Right lobe of liver (tissue), 4 donors: ENCODE measurements around the gene EXOC7.

Experiments
- POLR2A ChIP-seq: fragments of 450-650 bp; IDR thresholded peaks from one replicate; pipeline ENCODE4 v1.6.1; 2017; ENCODE audit warnings: antibody characterized with exemption, mild to moderate bottlenecking
- TF ChIP-seq, protein P1 (sequence below), 4 donors: fragments of 200-600 bp in 3 of 4; fragments of 450-650 bp in 1 of 4; IDR thresholded peaks; one replicate each; pipeline versions ENCODE4 v1.5.1 to v1.8.0; 2016 to 2022; ENCODE audit warnings: antibody characterized with exemption in 4 of 4, mild to moderate bottlenecking in 2 of 4
- donor health status: DM: no; HTN: no; CAD: no.
- donor health status: DM: no; HTN: no; CAD: no.
- donor health status: DM: no; HTN: yes; CAD: no.

- TF ChIP-seq, protein P1, sequence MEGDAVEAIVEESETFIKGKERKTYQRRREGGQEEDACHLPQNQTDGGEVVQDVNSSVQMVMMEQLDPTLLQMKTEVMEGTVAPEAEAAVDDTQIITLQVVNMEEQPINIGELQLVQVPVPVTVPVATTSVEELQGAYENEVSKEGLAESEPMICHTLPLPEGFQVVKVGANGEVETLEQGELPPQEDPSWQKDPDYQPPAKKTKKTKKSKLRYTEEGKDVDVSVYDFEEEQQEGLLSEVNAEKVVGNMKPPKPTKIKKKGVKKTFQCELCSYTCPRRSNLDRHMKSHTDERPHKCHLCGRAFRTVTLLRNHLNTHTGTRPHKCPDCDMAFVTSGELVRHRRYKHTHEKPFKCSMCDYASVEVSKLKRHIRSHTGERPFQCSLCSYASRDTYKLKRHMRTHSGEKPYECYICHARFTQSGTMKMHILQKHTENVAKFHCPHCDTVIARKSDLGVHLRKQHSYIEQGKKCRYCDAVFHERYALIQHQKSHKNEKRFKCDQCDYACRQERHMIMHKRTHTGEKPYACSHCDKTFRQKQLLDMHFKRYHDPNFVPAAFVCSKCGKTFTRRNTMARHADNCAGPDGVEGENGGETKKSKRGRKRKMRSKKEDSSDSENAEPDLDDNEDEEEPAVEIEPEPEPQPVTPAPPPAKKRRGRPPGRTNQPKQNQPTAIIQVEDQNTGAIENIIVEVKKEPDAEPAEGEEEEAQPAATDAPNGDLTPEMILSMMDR (IDR thresholded peaks at IDR 0.05) = no peak
- no peak for TF ChIP-seq POLR2A
Observed at GRCh38 chr17:76149214-76149613, 45.6 kb upstream of the EXOC7 start.
